PC-3 (cell line): Measurements from ENCODE around the gene NHLH1. TPM values are rescaled to one million over a fixed set of nuclear protein-coding genes. Genes with fewer than 3 reads are reported as not detected.

ENCODE experiments used
- ATAC-seq: fragments of 200-7000 bp; cut with Tn5 transposase; 2 replicates; pipeline ENCODE4 v1.9.1; 2020; ENCODE audit warnings: mild to moderate bottlenecking, moderate library complexity
- BruUV-seq: library from RNA; stranded (reverse); fragments of 400-500 nt; replicated peaks from 2 replicates; lab custom pipeline; 2021; lab: Mats Ljungman, UMichigan
- CTCF ChIA-PET: fragments of 300-600 bp; sonication (Branson Sonifier 250); formaldehyde crosslinking; loops from one replicate; lab custom pipeline; 2022; ENCODE audit warnings: antibody characterized with exemption; lab: Charles Lee
- POLR2A ChIA-PET: fragments of 300-600 bp; sonication (Branson Sonifier 250); formaldehyde crosslinking; loops from one replicate; lab custom pipeline; 2022; ENCODE audit warnings: antibody characterized with exemption; ENCODE audit not compliant: unreplicated experiment; lab: Charles Lee
- DNase-seq: peaks from one replicate; pipeline ENCODE4 v3.0.0-alpha.2; 2015
- H2AFZ ChIP-seq: fragments of 300-600 bp; sonication (generic); 2 replicates; pipeline ENCODE4 v1.6.0; 2016; ENCODE audit warnings: antibody characterized with exemption, low read length
- H3F3A ChIP-seq: fragments of 300-600 bp; sonication (generic); one replicate; pipeline ENCODE4 v1.6.0; 2017; ENCODE audit warnings: antibody characterized with exemption, low read length, control low read depth, mild to moderate bottlenecking; ENCODE audit not compliant: unreplicated experiment
- H3K27ac ChIP-seq: fragments of 300-600 bp; sonication (generic); 2 replicates; pipeline ENCODE4 v1.5.1; 2016; ENCODE audit warnings: mild to moderate bottlenecking, low read length
- H3K27me3 ChIP-seq: fragments of 300-600 bp; sonication (generic); 2 replicates; pipeline ENCODE4 v1.6.1; 2016; ENCODE audit warnings: low read length, mixed read lengths
- H3K36me3 ChIP-seq: fragments of 300-600 bp; sonication (generic); 2 replicates; pipeline ENCODE4 v1.6.1; 2016; ENCODE audit warnings: low read depth, mixed run types, low read length, mixed read lengths
- H3K4me1 ChIP-seq: fragments of 300-600 bp; sonication (generic); 2 replicates; pipeline ENCODE4 v1.5.1; 2016; ENCODE audit warnings: low read length; ENCODE audit not compliant: insufficient read depth
- H3K4me2 ChIP-seq: fragments of 300-600 bp; sonication (generic); 2 replicates; pipeline ENCODE4 v1.6.0; 2016; ENCODE audit warnings: low read length
- H3K4me3 ChIP-seq: fragments of 300-600 bp; sonication (generic); 2 replicates; pipeline ENCODE4 v1.5.1; 2016; ENCODE audit warnings: mild to moderate bottlenecking, low read length, mixed read lengths
- H3K79me2 ChIP-seq: fragments of 300-600 bp; sonication (generic); 2 replicates; pipeline ENCODE4 v1.6.1; 2017; ENCODE audit warnings: low read length, mixed read lengths
- H3K9ac ChIP-seq: fragments of 300-600 bp; sonication (generic); 2 replicates; pipeline ENCODE4 v1.6.0; 2016; ENCODE audit warnings: mild to moderate bottlenecking, low read length
- H3K9me2 ChIP-seq: fragments of 300-600 bp; sonication (generic); replicated peaks from 2 replicates; pipeline ENCODE4 v1.6.1; 2016; ENCODE audit warnings: mixed run types, low read length, mixed read lengths
- H3K9me3 ChIP-seq: fragments of 300-600 bp; sonication (generic); 2 replicates; pipeline ENCODE4 v1.6.1; 2016; ENCODE audit warnings: low read length, mixed read lengths
- H4K20me1 ChIP-seq: fragments of 300-600 bp; sonication (generic); 2 replicates; pipeline ENCODE4 v1.6.1; 2016; ENCODE audit warnings: low read length, mixed read lengths
- EZH2 ChIP-seq: fragments of 300-600 bp; sonication (generic); IDR thresholded peaks from one replicate; pipeline ENCODE4 v1.6.1; 2017; ENCODE audit warnings: antibody characterized with exemption, mild to moderate bottlenecking, low read length; ENCODE audit not compliant: unreplicated experiment
- EZH2phosphoT487 ChIP-seq: fragments of 300-600 bp; sonication (generic); IDR thresholded peaks from 2 replicates; pipeline ENCODE4 v1.6.1; 2018; ENCODE audit warnings: mild to moderate bottlenecking, antibody characterized with exemption, low read length, borderline replicate concordance
- intact Hi-C: fragments of 100-400 bp; cut with micrococcal nuclease; formaldehyde crosslinking; loops from 2 replicates; pipeline ENCODE4 v1.9.0; 2023
- total RNA-seq: library from RNA; depleted of rRNA; stranded (reverse); fragments of >200 nt; gene quantifications from 2 replicates; pipeline ENCODE4 v1.2.3, GENCODE V29; 2014
- TF ChIP-seq, protein P1 (sequence below): fragments of 300-600 bp; sonication (generic); conservative IDR thresholded peaks from 2 replicates; pipeline ENCODE4 v1.5.1; 2017; ENCODE audit warnings: antibody characterized with exemption, low read depth, mild to moderate bottlenecking, low read length

The NHLH1 gene
- total RNA-seq, 1 experiment from 2014 or later: not detected

DNA sequence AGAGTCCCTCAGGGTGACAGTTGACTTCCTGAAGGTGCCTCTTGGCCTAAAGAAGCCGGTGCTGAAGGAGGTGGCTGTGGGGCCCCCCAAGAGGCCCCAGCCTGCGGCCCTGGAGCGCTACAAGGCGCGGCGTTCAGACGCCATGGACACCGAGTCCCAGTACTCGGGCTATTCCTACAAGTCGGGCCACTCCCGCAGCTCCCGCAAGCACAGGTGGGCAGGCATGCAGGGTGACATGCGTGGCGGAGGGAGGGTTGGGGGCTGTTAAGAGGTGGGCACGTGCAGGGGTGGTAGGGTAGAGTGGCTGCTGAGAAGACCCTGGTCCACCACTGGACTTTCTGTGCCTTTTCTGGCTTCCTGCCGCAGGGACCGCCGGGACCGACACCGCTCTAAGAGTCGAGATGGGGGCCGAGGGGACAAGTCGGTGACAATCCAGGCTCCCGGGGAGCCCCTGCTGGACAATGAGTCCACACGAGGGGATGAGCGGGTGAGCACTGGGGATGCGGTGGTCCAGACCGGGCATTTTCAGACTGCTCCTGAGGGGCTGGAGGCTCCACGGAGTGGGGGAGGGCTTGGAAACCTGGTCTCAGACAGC, 48.9 kb downstream of the NHLH1 start:
- POLR2A ChIA-PET: no interaction called here
- TF ChIP-seq EZH2 (no peak), EZH2phosphoT487 (no peak)
- TF ChIP-seq, protein P1, sequence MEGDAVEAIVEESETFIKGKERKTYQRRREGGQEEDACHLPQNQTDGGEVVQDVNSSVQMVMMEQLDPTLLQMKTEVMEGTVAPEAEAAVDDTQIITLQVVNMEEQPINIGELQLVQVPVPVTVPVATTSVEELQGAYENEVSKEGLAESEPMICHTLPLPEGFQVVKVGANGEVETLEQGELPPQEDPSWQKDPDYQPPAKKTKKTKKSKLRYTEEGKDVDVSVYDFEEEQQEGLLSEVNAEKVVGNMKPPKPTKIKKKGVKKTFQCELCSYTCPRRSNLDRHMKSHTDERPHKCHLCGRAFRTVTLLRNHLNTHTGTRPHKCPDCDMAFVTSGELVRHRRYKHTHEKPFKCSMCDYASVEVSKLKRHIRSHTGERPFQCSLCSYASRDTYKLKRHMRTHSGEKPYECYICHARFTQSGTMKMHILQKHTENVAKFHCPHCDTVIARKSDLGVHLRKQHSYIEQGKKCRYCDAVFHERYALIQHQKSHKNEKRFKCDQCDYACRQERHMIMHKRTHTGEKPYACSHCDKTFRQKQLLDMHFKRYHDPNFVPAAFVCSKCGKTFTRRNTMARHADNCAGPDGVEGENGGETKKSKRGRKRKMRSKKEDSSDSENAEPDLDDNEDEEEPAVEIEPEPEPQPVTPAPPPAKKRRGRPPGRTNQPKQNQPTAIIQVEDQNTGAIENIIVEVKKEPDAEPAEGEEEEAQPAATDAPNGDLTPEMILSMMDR: no peak
- intact Hi-C loops: no loop called here
- Histone ChIP-seq H3F3A (no peaks in the 10 kb centered on the region), H3K4me2 (no peak overlapping the region), H2AFZ (no peak overlapping the region), H4K20me1 (no peaks in the 10 kb centered on the region), H3K9me2 (no peaks in the 10 kb centered on the region), H3K4me3 (no peak overlapping the region), H3K4me1 (no peaks in the 10 kb centered on the region), H3K27me3 (peaks cover 29% of the 10 kb centered on the region), H3K9me3 (no peaks in the 10 kb centered on the region), H3K79me2 (no peaks in the 10 kb centered on the region), H3K27ac (no peak overlapping the region), H3K9ac (no peak overlapping the region), H3K36me3 (no peaks in the 10 kb centered on the region)
- ATAC-seq: no peak
- no peak for DNase-seq
- no TSS peak for BruUV-seq
- CTCF ChIA-PET: interaction anchor here (0.5 to 1.0 kb wide), 4 partner anchors 19 to 61 kb away, joined by 3 to 4 read pairs (median 3); no protein-coding TSS in a partner anchor

GRCh38 chr1:160416369-160416768, 49.5 kb downstream of the NHLH1 start:
- CTCF ChIA-PET: interaction anchor here (0.6 to 1.0 kb wide), 3 partner anchors 40 to 62 kb away, joined by 3 to 4 read pairs (median 3); no protein-coding TSS in a partner anchor

GRCh38 chr1:160418483-160418882, 51.6 kb downstream of the NHLH1 start:
- Histone ChIP-seq H3K9me3 (no peaks in the 10 kb centered on the region), H3K4me2 (no peak overlapping the region), H3K4me3 (no peak overlapping the region), H4K20me1 (no peaks in the 10 kb centered on the region), H3K9me2 (no peaks in the 10 kb centered on the region), H2AFZ (no peak overlapping the region), H3K36me3 (no peaks in the 10 kb centered on the region), H3F3A (no peaks in the 10 kb centered on the region), H3K27me3 (peaks cover 38% of the 10 kb centered on the region), H3K27ac (no peak overlapping the region), H3K9ac (no peak overlapping the region), H3K4me1 (no peaks in the 10 kb centered on the region), H3K79me2 (no peaks in the 10 kb centered on the region)
- DNase-seq (no peak), ATAC-seq (no peak)
- POLR2A ChIA-PET: no interaction called here
- CTCF ChIA-PET: no interaction called here
- BruUV-seq: no TSS peak
- no peak for TF ChIP-seq EZH2phosphoT487
- TF ChIP-seq, protein P1: no peak
- no peak for TF ChIP-seq EZH2
- intact Hi-C loops: no loop called here

More at GRCh38 chr1:160416369-160416768, 49.5 kb downstream of the NHLH1 start:
- Histone ChIP-seq H3K27me3 (peaks cover 35% of the 10 kb centered on the region), H3K9ac (no peak overlapping the region), H3K4me2 (no peak overlapping the region), H3K9me3 (no peaks in the 10 kb centered on the region), H3K9me2 (no peaks in the 10 kb centered on the region), H4K20me1 (no peaks in the 10 kb centered on the region), H3K27ac (no peak overlapping the region), H3K4me3 (no peak overlapping the region), H3F3A (no peaks in the 10 kb centered on the region), H3K4me1 (no peaks in the 10 kb centered on the region), H2AFZ (no peak overlapping the region), H3K36me3 (no peaks in the 10 kb centered on the region), H3K79me2 (no peaks in the 10 kb centered on the region)
- DNase-seq (peak; percentile 80), ATAC-seq (peak; percentile 94)
- POLR2A ChIA-PET: no interaction called here
- intact Hi-C loops: no loop called here
- TF ChIP-seq EZH2phosphoT487: no peak
- TF ChIP-seq, protein P1: peak; percentile 83
- no TSS peak for BruUV-seq
